IPS-11a (cell line): ENCODE results near the gene PCLO.

ENCODE experiments used
- H3K4me3 ChIP-seq: one replicate; pipeline ENCODE4 v1.5.1; 2013; ENCODE audit warnings: low read depth, low read length, control low read depth

The PCLO gene

DNA sequence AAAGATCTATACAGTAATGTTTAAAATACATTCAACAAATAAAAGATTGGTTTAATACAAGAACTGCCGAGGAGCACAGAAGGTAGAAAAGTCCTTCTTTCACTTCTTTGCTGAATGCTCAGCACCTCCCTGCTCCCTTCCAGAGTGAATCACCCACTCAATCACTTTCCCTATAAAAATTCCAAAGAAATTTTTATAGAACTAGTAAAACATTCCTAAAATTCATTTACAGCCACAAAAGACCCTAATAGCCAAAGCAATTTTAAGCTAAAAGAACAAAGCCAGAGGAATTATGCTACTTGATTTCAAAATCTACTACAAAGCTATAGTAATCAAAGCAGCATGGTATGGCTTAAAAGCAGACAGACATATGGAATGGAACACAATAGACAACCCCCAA lies 320.9 kb downstream of the PCLO start:
- H3K4me3 ChIP-seq, result no peak overlapping the region

DNA sequence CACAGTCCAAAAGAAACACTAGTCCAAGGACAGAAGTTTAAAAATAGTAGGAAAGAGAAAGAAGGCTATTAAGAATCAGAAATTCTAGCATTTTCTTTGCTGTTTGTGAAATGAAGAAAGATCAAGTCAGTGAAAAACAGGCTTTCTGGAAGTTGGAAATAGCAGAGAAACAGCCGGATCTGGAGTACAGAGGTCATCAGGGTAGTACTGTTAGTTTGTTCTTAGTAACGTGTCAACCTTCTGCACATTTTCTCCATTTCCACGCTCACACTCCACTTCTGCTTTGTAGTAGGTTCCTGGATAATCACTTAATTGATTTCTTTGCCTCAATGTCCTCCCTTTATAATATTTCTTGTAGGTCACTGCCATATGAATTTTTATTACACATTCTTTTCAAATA lies 322.6 kb downstream of the PCLO start:
- H3K4me3 ChIP-seq, result no peak overlapping the region

DNA sequence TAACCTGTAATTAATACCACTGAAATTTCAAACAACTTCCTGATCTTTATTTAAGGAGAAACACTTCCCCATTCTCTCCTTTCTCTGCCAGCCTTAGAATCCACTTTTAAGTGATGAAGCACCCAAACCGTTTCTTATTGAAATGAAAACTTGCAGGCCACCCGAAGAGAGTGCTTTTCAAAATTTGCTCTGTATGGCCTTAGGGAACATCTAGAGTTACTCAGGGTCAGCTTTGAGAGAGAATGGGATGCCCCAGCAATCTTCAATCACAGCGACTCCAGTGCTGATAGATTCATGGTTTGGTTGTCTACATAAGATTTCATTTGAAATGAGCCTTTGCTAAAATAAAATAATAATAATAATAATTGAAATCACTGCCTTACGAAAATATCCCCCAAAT lies 323.1 kb downstream of the PCLO start:
- H3K4me3 ChIP-seq, result no peak overlapping the region

DNA sequence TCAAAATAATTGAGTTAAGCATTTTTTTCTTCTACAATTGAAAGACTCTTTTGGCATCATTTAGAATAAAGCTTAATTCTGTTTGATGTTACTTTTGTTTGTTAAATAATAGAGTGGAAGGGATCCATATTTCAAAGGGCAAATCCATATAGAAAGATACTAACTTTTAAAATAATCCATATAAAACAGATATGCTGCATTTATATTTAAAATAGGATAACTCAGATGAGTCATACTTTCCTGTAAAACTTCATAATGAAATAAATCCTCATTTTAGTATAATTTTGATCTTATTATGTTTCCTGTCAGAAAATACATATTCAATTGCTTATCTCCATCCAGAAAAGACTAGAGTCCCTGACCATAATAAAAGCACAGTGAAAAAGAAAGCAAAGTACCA lies 323.6 kb downstream of the PCLO start:
- H3K4me3 ChIP-seq, result no peak overlapping the region

DNA sequence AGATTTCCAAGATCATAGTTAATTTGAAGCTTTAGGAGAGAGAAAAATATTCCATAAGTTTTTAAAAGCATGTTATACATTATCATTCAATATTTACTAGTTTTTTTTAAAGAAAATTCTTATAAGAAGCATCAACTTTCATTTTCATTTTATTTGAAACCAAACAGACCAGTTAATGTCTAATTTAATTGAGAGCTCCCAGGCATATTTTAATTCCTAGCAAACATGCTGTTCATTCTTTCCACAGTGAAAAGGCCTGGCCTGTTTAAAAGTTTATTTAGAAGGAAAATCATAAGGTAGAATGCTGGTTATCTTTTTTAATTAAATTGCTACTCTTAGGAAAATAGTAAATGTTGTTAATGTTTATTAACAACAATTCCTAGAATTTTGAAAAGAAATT lies 324.4 kb downstream of the PCLO start:
- no peak overlapping the region for H3K4me3 ChIP-seq

DNA sequence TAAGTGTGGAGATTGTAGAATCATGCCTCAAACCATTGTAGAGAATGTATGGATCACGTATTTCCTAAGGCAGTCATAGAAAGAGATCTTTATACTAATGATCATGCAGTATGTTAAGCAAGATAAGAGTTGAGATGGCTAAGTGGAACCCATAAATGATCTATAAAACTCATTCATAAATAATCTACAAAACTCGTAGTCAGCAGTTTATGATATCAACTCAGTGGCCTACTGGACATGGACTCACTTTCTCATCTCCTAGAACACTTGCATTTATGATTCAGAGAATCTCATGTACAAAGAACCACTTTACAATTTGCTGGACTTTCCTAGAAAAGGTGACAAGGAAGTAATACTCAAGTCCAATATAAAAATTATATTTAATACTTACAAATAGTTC lies 339.6 kb downstream of the PCLO start:
- no peak overlapping the region for H3K4me3 ChIP-seq

DNA sequence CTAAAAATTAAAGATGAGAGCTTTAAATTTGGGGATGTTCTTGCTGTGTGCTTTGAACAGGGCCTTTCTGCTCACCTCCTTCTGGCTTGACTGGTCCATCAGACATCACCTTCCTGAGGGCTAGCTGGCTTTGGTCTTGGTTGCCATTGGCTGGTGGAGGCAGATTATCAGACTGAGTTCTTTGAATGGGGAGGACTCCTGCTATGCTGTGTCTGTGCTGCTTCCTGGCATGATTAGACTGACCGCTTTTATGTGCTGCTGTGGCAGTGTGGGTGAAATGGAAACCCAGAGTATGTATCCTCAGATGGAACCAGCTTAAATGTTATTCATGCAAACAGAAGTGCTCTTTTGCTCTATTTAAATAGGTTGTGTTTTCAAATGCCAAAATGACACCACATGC lies 341.6 kb downstream of the PCLO start:
- H3K4me3 ChIP-seq, result no peak overlapping the region

DNA sequence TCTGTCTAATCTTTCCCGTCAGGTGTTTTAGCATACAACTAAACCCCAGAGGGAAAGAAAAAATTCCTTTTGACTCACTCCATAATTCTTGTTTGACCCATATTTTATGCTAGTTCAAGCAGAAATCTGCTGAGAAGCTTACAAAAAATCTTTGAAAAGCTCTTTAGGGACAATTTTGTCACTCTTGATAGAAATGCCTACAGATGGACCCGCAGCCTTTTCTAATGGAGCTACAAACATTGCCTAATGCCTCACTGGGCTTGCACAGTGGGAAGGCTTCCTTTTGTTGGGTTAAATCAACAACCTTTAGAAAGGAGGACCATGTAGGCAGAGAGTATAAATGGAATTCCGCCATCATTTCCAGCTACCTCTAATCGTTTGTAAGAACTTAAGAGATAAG lies 344.5 kb downstream of the PCLO start:
- H3K4me3 ChIP-seq, result no peak overlapping the region

DNA sequence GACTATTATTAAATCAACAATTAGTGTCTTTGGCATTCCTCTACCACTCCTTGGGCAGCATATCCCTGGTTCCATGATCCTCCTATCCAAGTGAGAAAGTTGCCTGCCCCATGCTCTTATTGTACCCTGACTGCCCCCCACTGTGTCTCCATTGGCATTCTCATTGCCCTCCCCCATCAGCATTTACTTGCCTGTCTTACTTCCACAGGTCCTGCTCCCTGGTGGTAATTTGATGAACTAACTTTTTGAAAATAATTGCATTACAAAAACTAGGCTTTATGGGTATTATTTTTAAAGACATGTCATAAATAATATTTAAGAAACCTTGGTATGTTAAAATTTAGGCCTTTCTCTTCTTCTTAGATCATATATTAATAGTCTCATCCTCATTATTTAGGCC lies 346.4 kb downstream of the PCLO start:
- H3K4me3 ChIP-seq, result no peak overlapping the region

DNA sequence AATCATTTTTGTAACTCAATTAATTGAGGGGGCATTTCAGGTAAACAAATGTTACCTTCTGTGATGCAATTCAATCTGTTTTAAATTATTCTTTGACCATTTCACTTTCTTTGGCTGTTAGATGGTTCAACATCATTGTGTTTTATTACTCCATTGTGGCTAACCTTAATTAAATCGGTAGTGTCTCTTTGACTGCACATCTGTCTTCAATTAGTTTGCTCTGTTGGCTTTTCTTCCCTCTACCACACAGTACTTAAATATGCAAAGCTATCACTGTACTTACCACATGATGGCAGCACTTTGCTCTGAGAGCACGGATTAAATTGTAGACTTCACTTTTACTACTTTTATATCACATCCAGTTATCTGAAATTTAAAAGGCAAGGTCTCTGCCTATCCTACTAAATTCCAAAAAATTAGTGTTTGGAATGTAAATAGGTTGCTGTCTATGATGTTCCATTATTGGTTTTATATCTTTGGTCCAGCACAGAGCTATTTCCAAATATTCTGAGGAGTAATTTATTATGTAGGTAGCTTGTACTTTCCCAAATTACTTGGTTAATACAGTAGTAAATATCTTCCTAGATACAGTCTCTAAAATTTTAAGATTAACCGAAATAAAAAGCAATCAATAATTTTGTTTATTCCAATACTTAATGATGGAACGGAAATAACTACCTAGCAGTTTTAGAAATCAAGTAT lies 352.0 kb downstream of the PCLO start:
- no peak overlapping the region for H3K4me3 ChIP-seq

DNA sequence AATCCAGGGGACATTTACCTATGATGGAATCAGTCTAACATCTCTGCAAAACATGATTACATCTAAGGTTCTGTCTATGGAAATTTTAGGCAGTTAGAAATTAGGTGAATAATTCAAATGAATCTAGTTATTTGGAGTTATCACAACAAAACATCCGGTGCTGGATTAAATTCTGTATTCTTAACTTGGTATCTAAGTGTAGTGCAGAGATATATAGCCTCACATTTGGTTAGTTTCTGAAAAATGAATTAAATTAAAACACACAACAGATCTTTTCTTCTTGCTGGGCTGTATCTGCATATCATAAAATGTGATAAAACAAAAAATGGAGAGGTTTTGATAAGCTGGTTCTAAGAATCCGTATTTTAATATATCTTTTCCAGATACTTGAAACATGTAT lies 354.1 kb downstream of the PCLO start:
- H3K4me3 ChIP-seq, result no peak overlapping the region

DNA sequence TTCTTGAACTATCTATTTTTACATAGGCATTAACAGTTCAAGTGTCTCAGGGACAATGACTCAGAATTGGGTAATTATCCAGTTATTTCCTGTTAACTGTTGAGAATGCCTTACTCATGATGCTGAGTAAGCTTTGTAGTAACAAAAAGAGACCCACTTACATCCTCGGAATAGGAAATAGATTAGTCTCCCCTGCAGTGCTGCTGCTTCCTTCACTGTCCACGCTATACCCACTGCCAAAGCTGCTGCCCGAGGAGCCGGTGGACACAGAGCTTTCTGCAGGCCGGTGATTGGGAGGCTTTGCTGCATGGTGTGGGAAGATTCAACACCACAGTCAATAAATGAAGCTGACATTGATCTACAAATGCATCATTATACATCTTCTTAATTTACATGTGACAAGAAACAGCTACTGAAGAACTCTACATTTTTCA lies 357.1 kb downstream of the PCLO start:
- no peak overlapping the region for H3K4me3 ChIP-seq

DNA sequence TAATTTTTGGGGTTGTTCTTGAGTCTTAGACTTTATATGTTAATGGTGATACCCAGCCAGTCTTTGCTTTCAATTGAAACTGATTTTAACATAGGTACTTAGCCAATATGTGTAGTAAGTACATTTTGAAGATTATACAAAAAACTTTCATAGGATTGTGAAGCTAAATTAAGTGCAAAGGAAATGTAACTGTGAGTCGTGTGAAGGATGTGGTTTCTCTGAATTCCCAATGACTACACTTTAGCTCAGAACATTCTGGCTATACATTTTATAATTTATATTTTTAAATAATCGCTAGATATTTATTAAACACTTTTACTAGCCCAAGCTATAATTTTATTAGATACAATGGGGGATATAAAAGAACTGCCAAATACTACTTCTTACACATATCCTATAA lies 359.3 kb downstream of the PCLO start:
- no peak overlapping the region for H3K4me3 ChIP-seq

DNA sequence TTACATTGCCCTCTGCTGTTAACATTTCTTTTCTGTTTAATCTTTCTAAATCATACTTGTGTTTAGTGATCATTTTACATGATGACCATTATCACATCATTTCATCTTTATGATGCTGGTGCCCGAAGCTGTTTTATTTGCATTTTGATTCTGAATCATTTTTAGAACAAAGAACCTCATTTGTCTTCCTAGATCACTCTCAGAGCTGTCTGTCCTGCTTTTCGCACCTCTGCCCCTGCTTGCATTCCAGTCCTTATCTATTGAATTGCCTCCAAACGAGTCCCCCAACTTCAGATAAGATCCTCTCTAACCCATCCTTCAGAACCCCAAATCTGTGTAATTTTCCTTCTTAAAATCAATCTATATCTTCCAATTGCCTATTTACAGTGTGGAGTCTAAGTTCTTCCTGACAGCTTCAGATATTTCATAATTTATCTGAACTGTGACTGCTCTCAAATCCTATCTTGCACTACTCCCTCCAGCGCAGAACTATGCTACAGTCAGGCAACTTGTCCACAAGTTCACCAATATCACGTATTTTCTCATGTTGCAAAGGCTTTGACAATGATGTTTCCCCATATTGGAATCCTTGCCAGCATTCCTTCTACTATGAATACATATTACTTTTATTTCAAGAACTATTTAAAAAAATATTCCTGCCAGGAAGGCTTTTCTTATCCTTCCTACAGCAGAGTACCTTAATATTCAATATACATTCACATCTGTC lies 372.6 kb downstream of the PCLO start:
- H3K4me3 ChIP-seq, result no peak overlapping the region

DNA sequence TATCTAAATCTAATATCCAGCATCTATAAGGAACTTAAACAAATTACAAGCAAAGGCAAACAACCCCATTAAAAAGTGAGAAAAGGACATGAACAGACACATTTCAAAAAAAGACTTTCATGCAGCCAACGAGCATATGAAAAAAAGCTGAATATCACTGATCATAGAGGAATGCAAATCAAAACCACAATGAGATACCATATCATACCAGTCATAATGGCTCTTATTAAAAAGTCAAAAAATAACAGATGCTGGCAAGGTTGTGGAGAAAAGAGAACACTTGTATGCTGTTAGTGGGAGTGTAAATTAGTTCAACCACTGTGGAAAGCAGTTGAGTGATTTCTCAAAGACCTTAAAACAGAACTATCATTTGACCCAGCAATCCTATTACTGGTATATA lies 384.7 kb downstream of the PCLO start:
- no peak overlapping the region for H3K4me3 ChIP-seq

DNA sequence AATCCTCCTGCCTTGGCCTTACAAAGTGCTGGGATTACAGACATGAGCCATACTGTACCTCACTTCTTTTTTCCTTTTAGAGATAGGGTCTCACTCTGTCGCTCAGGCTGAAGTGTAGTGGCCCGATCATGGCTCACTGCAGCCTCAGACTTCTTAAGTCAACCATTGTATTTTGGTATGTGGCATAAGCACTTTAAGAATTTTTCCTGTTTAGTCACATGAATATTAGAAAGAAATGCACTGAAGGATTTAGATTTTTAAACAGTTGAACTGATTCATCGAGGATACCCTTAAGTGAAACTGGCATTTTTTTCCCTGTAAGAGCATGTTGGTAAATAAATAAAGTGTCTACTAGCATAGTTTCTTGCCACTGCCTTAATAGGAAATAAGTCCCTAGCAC lies 399.8 kb downstream of the PCLO start:
- no peak overlapping the region for H3K4me3 ChIP-seq

DNA sequence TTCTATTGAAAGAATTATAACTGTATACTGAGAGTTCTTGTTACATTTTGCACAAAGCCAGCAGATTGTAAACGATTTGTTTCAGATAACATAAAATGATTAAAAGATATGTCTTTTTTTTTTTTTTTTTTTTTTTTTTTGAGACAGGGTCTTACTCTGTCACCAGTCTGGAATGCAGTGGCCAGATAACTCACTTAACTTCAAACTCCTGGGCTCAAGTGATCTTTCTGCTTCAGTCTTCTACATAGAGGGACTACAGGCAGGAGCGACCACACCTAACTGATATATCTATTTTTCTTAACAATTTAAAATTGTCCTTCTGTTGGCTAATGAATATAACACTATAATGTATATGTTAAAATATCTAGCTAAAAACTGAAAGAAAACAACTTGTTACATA lies 401.9 kb downstream of the PCLO start:
- H3K4me3 ChIP-seq, result no peak overlapping the region

DNA sequence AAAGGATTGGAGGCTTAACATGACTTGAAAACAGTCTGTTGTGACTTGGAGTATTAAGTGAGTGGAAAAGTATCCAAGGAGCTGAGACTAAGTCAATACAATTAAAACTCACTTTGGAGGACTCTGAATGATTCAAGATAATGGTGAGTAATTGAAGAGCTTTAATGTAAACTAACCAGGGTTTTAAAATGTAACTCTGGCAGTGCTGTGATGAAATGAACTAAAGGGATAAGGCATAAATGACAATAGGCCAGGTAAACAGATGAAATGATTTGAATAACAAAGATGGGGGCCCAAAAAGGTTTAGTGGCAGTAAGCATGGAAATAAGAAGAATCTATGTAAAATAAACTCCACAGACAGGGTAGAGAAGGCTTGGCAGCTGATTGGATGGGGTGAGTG lies 402.6 kb downstream of the PCLO start:
- no peak overlapping the region for H3K4me3 ChIP-seq

DNA sequence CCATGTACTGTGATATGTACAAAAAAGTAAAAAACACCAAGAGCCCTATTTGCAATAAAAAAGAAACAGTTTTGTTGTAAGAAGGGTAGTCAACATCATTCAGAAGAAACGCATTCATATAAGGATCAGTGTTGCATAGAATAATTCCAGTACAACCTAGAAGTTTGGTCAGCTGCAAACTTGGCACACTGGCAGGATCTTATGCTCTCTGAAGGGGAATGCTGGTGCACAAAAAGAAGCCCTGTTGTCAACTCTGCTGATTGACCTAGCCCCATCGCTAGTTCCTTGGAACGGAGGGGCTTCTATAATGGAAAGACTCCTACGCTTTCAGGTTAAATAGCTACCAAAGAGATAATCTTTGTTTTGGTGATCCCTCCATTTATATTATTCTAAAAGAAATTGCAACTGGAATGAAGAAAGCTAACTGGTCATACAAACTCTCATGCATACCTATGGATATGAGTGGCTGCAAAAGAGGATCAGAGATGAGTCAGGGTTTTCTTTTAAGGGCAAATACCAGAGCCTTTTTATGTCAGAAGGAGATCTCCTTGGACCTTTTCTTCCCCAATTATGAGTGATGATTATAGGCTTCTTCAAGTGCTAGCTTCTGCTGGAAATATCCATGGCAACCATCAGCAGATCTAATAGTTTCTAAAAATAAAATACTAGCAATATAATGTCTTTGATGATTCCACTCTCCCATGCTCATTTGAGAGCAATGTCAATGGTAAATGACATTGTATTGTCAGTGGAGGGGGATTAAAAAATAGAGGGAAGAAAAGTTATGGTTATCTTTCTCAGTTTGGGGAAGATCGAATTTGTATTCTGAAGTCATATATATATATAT lies 406.8 kb downstream of the PCLO start:
- no peak overlapping the region for H3K4me3 ChIP-seq

DNA sequence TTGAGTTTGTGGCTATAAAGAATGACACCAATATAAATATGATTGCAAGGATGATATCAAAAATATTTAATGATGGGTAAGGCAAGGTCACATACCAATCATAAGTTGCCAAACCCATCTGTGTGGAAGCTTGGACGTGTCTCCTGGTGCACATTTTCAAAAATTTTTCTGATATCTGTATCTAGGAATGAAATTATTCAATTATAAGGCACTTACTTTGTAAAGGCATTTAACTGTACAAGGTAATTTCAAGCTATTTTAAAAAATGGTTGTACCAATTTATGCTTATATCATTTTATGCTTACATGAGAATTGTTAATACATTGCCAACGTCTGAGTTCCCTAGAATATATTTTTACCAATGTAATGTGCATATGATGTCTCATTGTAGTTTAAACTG lies 412.7 kb downstream of the PCLO start:
- no peak overlapping the region for H3K4me3 ChIP-seq

DNA sequence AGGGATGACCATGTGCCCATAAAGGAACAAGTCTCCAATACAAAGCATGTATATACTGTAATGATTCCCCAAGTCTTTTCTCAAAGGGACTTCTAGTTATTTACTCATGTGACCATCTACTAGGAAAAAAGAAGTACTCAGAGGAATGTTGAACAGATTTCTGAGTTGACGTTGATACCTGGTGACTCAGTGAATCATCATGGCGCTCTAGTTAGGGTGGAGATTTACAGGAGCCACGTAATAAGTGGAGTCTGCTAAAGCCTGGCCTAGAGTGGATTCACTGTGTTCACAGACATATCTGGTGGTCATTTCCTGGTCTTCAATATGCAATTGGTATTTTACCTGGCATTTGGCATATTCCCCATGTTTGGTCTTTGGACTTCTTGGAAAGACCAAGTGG lies 416.9 kb downstream of the PCLO start:
- no peak overlapping the region for H3K4me3 ChIP-seq

DNA sequence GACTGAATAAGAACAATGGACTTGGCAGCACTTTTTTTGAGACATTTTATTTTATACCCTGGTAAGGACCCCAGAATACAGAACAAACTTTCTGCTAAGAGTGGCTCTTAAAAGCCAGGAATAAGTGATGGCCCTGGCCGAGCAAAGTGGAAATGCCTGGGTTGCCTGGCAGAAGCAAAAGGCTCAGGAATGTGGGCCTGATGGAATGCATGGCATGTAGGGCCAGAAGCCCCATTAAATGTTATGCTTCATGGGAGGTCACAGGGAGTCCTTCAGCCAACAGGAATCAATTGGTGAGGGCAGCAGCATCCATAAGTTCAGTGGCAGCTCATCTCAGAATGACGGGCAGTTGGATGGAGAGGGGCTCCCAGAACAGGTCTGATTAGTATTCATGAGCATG lies 417.6 kb downstream of the PCLO start:
- H3K4me3 ChIP-seq, result no peak overlapping the region
